Measurements from ENCODE around the gene KANSL3.

The KANSL3 gene

GRCh38 chr2:96608469-96609455 lies 29.4 kb downstream of the KANSL3 start:
- DNase-seq (ENCODE audit: low read depth in 2 of 2), result no peak

DNA sequence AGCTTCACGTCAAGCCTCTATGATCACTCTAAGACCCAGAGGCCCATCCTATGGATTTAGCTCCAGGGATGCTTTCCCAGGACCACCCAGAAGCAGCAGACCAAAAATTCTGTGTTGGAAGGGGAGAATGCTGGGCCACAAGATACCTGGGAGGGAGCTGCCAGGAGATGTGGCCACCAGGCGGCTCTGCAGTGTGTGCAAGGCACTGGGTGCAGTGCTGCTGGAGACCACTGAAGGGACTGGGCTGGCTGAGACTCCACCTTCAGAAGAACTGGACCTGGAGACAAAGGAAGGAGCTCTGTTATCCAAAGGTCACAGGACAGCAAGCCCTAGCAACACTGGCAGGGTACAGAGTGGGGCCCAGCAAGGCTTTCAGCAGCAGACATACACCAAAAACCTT lies 34.0 kb downstream of the KANSL3 start:
- DNase-seq (ENCODE audit: low read depth in 2 of 2), result no peak

- no peak for DNase-seq (ENCODE audit: low read depth in 2 of 2)
Measured at GRCh38 chr2:96602330-96602823, 35.7 kb downstream of the KANSL3 start.

- no peak for DNase-seq (ENCODE audit: low read depth in 2 of 2)
Measured at GRCh38 chr2:96601382-96602292, 36.5 kb downstream of the KANSL3 start.

- no peak for DNase-seq (ENCODE audit: low read depth in 2 of 2)
Measured at GRCh38 chr2:96599941-96600340, 38.2 kb downstream of the KANSL3 start.

- DNase-seq (ENCODE audit: low read depth in 2 of 2), result no peak
Measured at GRCh38 chr2:96596596-96596995, 41.5 kb downstream of the KANSL3 start.

- DNase-seq (ENCODE audit: low read depth in 2 of 2), result no peak
Measured at GRCh38 chr2:96594691-96595152, 43.4 kb downstream of the KANSL3 start.

GRCh38 chr2:96594282-96594681 lies 43.8 kb downstream of the KANSL3 start:
- DNase-seq (ENCODE audit: low read depth in 2 of 2), result no peak

GRCh38 chr2:96591494-96591893 lies 46.6 kb downstream of the KANSL3 start:
- DNase-seq (ENCODE audit: low read depth in 2 of 2), result no peak

- DNase-seq (ENCODE audit: low read depth in 2 of 2), result no peak
Measured at GRCh38 chr2:96591054-96591453, 47.1 kb downstream of the KANSL3 start.

GRCh38 chr2:96587843-96588242 lies 50.3 kb downstream of the KANSL3 start:
- DNase-seq (ENCODE audit: low read depth in 2 of 2), result no peak

- DNase-seq (ENCODE audit: low read depth in 2 of 2), result no peak
Measured at GRCh38 chr2:96584017-96584416, 54.1 kb downstream of the KANSL3 start.

DNA sequence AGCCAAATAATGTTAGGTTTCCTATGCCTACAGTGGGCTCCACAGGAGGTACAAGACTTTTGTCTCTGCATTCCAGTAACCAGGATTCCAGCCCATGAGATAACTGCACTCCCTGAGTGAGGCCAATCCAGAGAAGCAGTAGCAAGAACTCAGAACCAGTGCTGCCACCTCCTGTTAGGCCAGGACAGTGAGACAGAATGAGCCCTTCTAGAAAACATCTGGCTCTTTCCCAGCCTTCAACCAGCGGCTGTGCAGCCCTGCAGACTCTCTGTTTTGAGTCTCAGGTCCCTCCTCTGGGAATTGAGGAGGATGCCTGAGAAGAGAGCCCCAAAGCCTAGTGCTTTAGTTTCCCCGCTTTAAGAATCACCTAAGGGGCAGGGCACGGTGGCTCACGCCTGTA lies 57.3 kb downstream of the KANSL3 start:
- DNase-seq (ENCODE audit: low read depth in 2 of 2), result no peak

- no peak for DNase-seq (ENCODE audit: low read depth in 2 of 2)
Measured at GRCh38 chr2:96579422-96579821, 58.7 kb downstream of the KANSL3 start.

DNA sequence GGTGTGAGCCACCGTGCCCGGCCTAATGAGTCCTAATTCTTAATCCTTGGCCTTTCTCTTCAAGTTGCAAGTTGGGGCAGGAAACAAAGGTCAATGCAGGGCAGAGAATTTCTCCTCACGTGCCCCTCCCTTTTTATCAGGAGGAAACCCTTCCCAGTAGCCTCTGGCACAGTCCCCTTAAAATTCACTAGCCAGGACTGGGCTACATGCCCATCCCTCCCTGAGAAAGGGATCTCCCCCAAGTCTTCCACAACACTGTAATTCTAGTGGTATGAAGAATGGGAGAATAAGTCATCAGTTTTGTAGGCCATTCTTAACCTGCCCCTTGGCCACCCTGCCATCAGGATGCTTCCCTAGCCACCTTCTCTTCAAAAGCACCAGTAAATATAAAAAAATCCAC lies 59.4 kb downstream of the KANSL3 start:
- DNase-seq (ENCODE audit: low read depth in 2 of 2), result no peak

GRCh38 chr2:96577501-96577900 lies 60.6 kb downstream of the KANSL3 start:
- no peak for DNase-seq (ENCODE audit: low read depth in 2 of 2)

DNA sequence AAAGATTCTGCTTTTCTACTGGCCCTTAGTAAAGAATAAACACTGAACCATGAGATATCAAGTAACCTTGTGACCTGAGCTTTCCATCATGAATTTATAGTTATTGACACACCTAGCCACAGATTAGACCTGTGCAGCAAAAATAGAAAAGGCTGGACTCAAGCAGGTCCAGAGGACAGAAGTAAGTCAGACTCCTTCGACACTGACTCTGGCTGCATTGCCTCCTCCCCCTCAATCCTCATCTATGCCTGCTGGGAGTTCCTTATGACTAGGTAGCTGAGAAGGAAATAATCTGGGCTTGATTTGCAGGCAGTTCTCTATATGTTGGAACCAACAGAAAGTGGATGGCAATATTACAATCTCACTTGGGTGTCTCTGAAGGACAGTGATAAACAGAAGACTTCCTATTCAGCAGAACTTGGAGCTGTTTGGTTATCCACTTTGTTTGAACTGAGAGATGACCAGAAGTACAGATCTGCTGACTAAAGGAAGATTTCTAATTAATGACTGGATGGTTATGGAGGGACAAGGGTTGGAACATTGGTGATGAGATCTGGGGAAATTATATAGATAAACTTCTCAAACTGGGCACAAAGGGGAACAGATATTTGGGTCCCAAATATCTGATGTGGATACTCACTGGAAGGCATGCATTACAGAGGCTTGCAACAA lies 62.2 kb downstream of the KANSL3 start:
- no peak for DNase-seq (ENCODE audit: low read depth in 2 of 2)

DNA sequence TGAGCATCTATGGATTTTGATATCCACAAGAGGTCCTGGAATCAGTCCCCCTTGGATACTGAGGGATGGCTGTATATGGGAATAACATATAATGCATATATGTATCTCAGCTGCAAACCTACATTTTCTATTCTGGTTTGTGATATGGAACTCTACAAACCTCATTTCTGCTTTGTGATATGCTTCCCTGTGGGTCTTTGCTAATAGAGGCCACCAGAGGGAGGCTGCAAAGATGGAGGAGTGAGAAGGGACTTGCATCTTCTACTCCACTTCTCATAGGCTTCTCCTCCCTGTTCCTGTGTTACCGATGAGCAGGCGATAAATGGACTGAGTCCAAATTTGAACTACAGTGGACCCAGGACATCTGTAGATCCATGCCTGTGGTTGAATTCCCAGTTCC lies 63.7 kb downstream of the KANSL3 start:
- DNase-seq (ENCODE audit: low read depth in 2 of 2), result no peak

GRCh38 chr2:96568094-96568493 lies 70.0 kb downstream of the KANSL3 start:
- no peak for DNase-seq (ENCODE audit: low read depth in 2 of 2)

DNA sequence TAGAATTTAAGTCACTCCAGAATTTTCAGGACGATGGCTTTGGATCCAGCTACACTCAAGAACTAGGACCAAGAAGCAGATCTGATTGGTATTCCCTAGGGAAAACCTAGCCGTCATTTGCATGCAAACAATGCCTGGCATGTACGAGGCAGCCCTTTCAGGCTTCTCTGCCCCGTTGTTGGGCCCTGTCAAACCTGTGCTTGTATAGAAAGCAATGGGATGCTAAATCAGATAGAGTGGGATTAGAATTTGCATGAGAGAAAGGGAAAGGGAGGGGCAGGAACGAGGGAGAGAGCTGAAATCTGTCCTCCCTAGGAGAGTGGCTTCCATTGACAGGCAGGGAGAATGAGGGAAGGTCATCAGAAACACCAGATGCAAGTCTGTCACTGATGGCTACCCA lies 73.0 kb downstream of the KANSL3 start:
- DNase-seq (ENCODE audit: low read depth in 2 of 2), result no peak

- DNase-seq (ENCODE audit: low read depth in 2 of 2), result no peak
Measured at GRCh38 chr2:96564563-96564962, 73.5 kb downstream of the KANSL3 start.

- DNase-seq (ENCODE audit: low read depth in 2 of 2), result no peak
Measured at GRCh38 chr2:96564026-96564425, 74.1 kb downstream of the KANSL3 start.

All from stimulated activated CD4-positive, alpha-beta T cell treated with anti-CD3 and anti-CD28 coated beads, Interleukin-1b, Interleukin-23, amount 100 ng/mL, for 4 hours (primary cell).